OCI-LY3 (cell line): ENCODE measurements around the gene ENTPD5.
"Not testable (repeated sequence)": the region's sequence is repeated elsewhere in the genome, so short reads cannot be mapped to it uniquely, and the experiment has no call there.

Source experiments
- H2AFZ ChIP-seq: fragments of 200-600, 300-600 bp; shearing (Covaris generic); 2 replicates; pipeline ENCODE4 v1.6.0; 2014; ENCODE audit warnings: antibody characterized with exemption, low read depth, low read length
- H3K27ac ChIP-seq: fragments of 200-600, 300-600 bp; sonication (generic); 2 replicates; pipeline ENCODE4 v1.5.1; 2014; ENCODE audit warnings: mild to moderate bottlenecking, low read length, moderate library complexity, mixed read lengths
- H3K27me3 ChIP-seq: fragments of 200-600, 300-600 bp; sonication (generic); 2 replicates; pipeline ENCODE4 v1.6.1; 2014; ENCODE audit warnings: low read depth, low read length, mixed read lengths
- H3K36me3 ChIP-seq: fragments of 200-600, 300-600 bp; sonication (generic); replicated peaks from 2 replicates; pipeline ENCODE3; 2014; ENCODE audit warnings: low read depth, low read length, mixed read lengths
- H3K4me1 ChIP-seq: fragments of 300-600, 200-600 bp; sonication (generic); 2 replicates; pipeline ENCODE4 v1.6.1; 2014; ENCODE audit warnings: low read length, mixed read lengths
- H3K4me2 ChIP-seq: fragments of 200-600, 300-600 bp; sonication (generic); 2 replicates; pipeline ENCODE4 v1.6.1; 2014; ENCODE audit warnings: low read length, mixed read lengths
- H3K4me3 ChIP-seq: fragments of 300-600, 200-600 bp; sonication (generic); 2 replicates; pipeline ENCODE4 v1.5.1; 2014; ENCODE audit warnings: antibody characterized with exemption, mild to moderate bottlenecking, low read length, moderate library complexity
- H3K79me2 ChIP-seq: fragments of 300-600, 200-600 bp; shearing (Covaris generic); 2 replicates; pipeline ENCODE4 v1.6.1; 2014; ENCODE audit warnings: mild to moderate bottlenecking, low read length, mixed read lengths
- H3K9ac ChIP-seq: fragments of 300-600, 200-600 bp; shearing (Covaris generic); 2 replicates; pipeline ENCODE4 v1.6.0; 2014; ENCODE audit warnings: mild to moderate bottlenecking, low read length, moderate library complexity
- H3K9me3 ChIP-seq: fragments of 200-600, 300-600 bp; shearing (Covaris generic); 2 replicates; pipeline ENCODE4 v1.6.1; 2014; ENCODE audit warnings: low read length, mixed read lengths; ENCODE audit not compliant: insufficient read depth
- H4K20me1 ChIP-seq: fragments of 200-600, 300-600 bp; sonication (generic); 2 replicates; pipeline ENCODE4 v1.6.1; 2016; ENCODE audit warnings: low read length, mixed read lengths; ENCODE audit not compliant: insufficient read depth
- EZH2phosphoT487 ChIP-seq: fragments of 200-600 bp; shearing (Covaris generic); IDR thresholded peaks from 2 replicates; pipeline ENCODE4 v1.6.1; 2018; ENCODE audit warnings: antibody characterized with exemption, mixed run types, low read depth
- TF ChIP-seq, protein P1 (sequence below): fragments of 200-600, 300-600 bp; sonication (generic); IDR thresholded peaks from 2 replicates; pipeline ENCODE4 v1.5.1; 2014; ENCODE audit warnings: antibody characterized with exemption, low read length, low read depth

The ENTPD5 gene

GRCh38 chr14:73997108-73997943, 21.8 kb downstream of the ENTPD5 start:
- H3K79me2 ChIP-seq: no peaks in the 10 kb centered on the region
- no peaks in the 10 kb centered on the region for H3K9me3 ChIP-seq
- H2AFZ ChIP-seq: no peak overlapping the region
- H3K9ac ChIP-seq: no peak overlapping the region
- H3K27ac ChIP-seq: no peak overlapping the region
- no peaks in the 10 kb centered on the region for H3K27me3 ChIP-seq
- H3K4me2 ChIP-seq: no peak overlapping the region
- no peak overlapping the region for H3K4me3 ChIP-seq
- H4K20me1 ChIP-seq: no peaks in the 10 kb centered on the region
- no peaks in the 10 kb centered on the region for H3K36me3 ChIP-seq
- H3K4me1 ChIP-seq: no peaks in the 10 kb centered on the region
- no peak for TF ChIP-seq EZH2phosphoT487
- TF ChIP-seq, protein P1, sequence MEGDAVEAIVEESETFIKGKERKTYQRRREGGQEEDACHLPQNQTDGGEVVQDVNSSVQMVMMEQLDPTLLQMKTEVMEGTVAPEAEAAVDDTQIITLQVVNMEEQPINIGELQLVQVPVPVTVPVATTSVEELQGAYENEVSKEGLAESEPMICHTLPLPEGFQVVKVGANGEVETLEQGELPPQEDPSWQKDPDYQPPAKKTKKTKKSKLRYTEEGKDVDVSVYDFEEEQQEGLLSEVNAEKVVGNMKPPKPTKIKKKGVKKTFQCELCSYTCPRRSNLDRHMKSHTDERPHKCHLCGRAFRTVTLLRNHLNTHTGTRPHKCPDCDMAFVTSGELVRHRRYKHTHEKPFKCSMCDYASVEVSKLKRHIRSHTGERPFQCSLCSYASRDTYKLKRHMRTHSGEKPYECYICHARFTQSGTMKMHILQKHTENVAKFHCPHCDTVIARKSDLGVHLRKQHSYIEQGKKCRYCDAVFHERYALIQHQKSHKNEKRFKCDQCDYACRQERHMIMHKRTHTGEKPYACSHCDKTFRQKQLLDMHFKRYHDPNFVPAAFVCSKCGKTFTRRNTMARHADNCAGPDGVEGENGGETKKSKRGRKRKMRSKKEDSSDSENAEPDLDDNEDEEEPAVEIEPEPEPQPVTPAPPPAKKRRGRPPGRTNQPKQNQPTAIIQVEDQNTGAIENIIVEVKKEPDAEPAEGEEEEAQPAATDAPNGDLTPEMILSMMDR: no peak

DNA sequence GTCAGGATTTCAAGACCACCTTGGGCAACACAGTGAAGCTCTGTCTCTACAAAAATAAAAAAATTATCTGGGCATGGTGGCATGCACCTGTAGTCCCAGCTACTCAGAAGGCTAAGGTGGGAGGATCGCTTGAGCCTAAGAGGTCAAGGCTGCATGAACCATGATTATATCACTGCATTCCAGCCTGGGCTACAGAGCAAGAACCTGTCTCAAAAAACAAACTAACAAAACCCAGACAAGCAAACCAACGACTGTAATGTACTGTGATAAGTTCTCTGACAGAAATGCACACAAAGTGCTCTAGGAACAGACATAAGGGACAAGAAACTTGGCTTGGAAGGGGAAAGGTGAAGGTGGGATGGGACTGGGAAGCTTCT, 22.4 kb downstream of the ENTPD5 start:
- no peaks in the 10 kb centered on the region for H3K79me2 ChIP-seq
- no peaks in the 10 kb centered on the region for H3K27me3 ChIP-seq
- no peaks in the 10 kb centered on the region for H3K36me3 ChIP-seq
- H3K9me3 ChIP-seq: no peaks in the 10 kb centered on the region
- no peak for TF ChIP-seq EZH2phosphoT487
- TF ChIP-seq, protein P1: no peak
- H3K4me3 ChIP-seq: no peak overlapping the region
- no peaks in the 10 kb centered on the region for H4K20me1 ChIP-seq
- no peaks in the 10 kb centered on the region for H3K4me1 ChIP-seq
- H2AFZ ChIP-seq: no peak overlapping the region
- no peak overlapping the region for H3K4me2 ChIP-seq
- H3K9ac ChIP-seq: no peak overlapping the region
- no peak overlapping the region for H3K27ac ChIP-seq

DNA sequence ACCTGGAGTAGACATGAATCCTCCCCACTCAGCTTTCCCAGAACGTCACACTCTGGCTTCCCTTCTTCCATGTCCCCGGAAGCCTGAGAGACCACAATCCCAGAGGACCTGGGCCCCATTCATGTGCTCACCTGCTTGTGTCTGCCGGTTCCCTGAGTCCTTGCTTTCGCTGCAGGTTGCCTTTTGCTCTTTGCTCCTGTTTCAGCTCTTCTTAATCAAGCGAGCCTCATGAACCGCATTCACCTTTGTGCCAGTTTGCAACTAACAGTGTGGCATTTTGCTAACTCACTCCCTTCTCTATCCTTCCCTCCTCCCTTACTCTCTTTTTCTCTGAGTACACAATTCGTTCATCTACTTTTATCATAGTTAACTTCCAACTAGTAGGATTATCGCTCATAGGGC, 23.1 kb downstream of the ENTPD5 start:
- TF ChIP-seq EZH2phosphoT487: no peak
- TF ChIP-seq, protein P1: no peak
- no peaks in the 10 kb centered on the region for H3K79me2 ChIP-seq
- H3K9me3 ChIP-seq: no peaks in the 10 kb centered on the region
- no peaks in the 10 kb centered on the region for H3K4me1 ChIP-seq
- no peaks in the 10 kb centered on the region for H3K36me3 ChIP-seq
- no peak overlapping the region for H3K4me3 ChIP-seq
- no peaks in the 10 kb centered on the region for H4K20me1 ChIP-seq
- no peak overlapping the region for H2AFZ ChIP-seq
- H3K27ac ChIP-seq: no peak overlapping the region
- no peaks in the 10 kb centered on the region for H3K27me3 ChIP-seq
- no peak overlapping the region for H3K4me2 ChIP-seq
- no peak overlapping the region for H3K9ac ChIP-seq

- H3K9ac ChIP-seq, H3K4me1 ChIP-seq, H3K4me3 ChIP-seq, H2AFZ ChIP-seq, H3K9me3 ChIP-seq, H3K79me2 ChIP-seq, H3K27me3 ChIP-seq, H4K20me1 ChIP-seq, H3K36me3 ChIP-seq, H3K4me2 ChIP-seq, H3K27ac ChIP-seq: not testable (repeated sequence)
Measured at GRCh38 chr14:73994926-73995325, 24.2 kb downstream of the ENTPD5 start.
